ENCODE data around the gene SLX9. TPM values are rescaled to one million over a fixed set of nuclear protein-coding genes. Genes with fewer than 3 reads are reported as not detected.

The SLX9 gene
- total RNA-seq, 1 experiment from 2014 or later: 74.3 TPM

DNA sequence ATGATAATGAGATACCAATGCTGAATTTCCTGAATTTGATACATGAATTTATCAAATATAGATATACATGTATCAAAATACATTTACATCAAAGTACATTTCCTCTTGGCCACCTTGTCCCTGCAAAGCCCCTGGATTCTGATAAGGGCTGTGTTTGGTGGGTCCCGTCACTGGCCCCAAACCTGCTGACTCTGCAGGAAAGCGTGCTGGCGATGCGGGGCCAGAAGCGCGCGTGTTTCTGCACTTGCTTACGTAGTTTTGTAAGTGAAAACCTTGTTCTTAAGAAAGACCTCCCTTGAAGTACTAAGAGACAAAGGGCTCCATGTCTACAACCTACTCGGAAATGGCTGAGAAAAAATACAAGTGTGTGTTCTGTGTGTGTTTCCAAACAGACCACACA lies 30.1 kb upstream of the SLX9 start:
- Histone ChIP-seq H3K27ac (ENCODE audit: insufficient read length, low read depth, low read length) (no peak overlapping the region), H3K79me1 (ENCODE audit: insufficient read depth, low read depth, low read length, poor library complexity, severe bottlenecking) (no peaks in the 10 kb centered on the region), H4K91ac (ENCODE audit: insufficient read length, low read depth, low read length) (no peak overlapping the region), H2BK20ac (ENCODE audit: low read depth, low read length, poor library complexity, severe bottlenecking) (no peak overlapping the region), H3T11ph (ENCODE audit: low read length) (no peak overlapping the region), H3K18ac (ENCODE audit: insufficient read length, low read depth, low read length) (no peak overlapping the region), H3K9me3 (ENCODE audit: control insufficient read depth, low read depth, low read length) (no peaks in the 10 kb centered on the region), H4K5ac (ENCODE audit: insufficient read length, low read depth, low read length) (no peak overlapping the region), H2BK15ac (ENCODE audit: low read depth, low read length) (no peak overlapping the region), H3K14ac (ENCODE audit: insufficient read depth, low read length) (no peak overlapping the region), H3K4ac (ENCODE audit: low read depth, low read length) (no peak overlapping the region), H4K8ac (replicated peaks; ENCODE audit: insufficient read length, low read depth, low read length) (no peak overlapping the region), H2BK12ac (ENCODE audit: insufficient read length, low read depth, low read length) (no peak overlapping the region), H3K4me1 (ENCODE audit: insufficient read depth, low read length) (no peaks in the 10 kb centered on the region), H3K56ac (ENCODE audit: insufficient read length, low read depth, low read length) (no peak overlapping the region), H3K27me3 (ENCODE audit: insufficient read depth, low read length) (no peaks in the 10 kb centered on the region; the same call in 1 of the 2 replicates), H3K23me2 (ENCODE audit: insufficient read length, low read depth, low read length, poor library complexity, severe bottlenecking) (no peaks in the 10 kb centered on the region), H4K20me1 (ENCODE audit: control insufficient read depth, insufficient read depth, insufficient read length) (no peaks in the 10 kb centered on the region), H3K79me2 (ENCODE audit: insufficient read depth, low read length) (no peaks in the 10 kb centered on the region), H2BK120ac (ENCODE audit: low read depth, low read length, poor library complexity, severe bottlenecking) (no peak overlapping the region), H2BK5ac (ENCODE audit: insufficient read length, low read length) (no peak overlapping the region), H2AK5ac (ENCODE audit: insufficient read length, low read length) (no peak overlapping the region), H3K9ac (ENCODE audit: extremely low read depth, insufficient read length, low read length) (no peak overlapping the region), H3K4me2 (ENCODE audit: insufficient read depth, insufficient read length, low read length) (no peak overlapping the region), H2AFZ (ENCODE audit: low read length) (no peak overlapping the region), H3K23ac (ENCODE audit: insufficient read length, low read depth, low read length) (no peak overlapping the region)
- DNase-seq: no peak
- Mint-ChIP-seq H3K27ac (no peak overlapping the region), H3K36me3 (ENCODE audit: insufficient read depth in 1 of 3, low read depth in 3 of 3) (no peaks in the 10 kb centered on the region), H3K4me3 (no peak overlapping the region), H3K4me1 (peaks cover 0 to 12% of the 10 kb centered on the region in 2 experiments; a peak in 2 of 4 replicates), H3K27me3 (ENCODE audit: low read depth) (peaks cover 5% of the 10 kb centered on the region), H3K9me3 (peaks cover 0 to 4% of the 10 kb centered on the region in 2 experiments; a peak in 1 of 5 replicates)
- TF ChIP-seq CTCF (conservative IDR thresholded peaks at IDR 0.05): no peak
- WGBS (ENCODE audit: extremely low coverage, insufficient read length, low lambda C conversion rate): no CpG with 5 or more reads among the region's 9 CpGs
